OCI-M2 (cell line): ENCODE results near the gene CUEDC2.

Source experiments
- DNase-seq: peaks from one replicate; lab custom pipeline; 2025; ENCODE audit not compliant: unreplicated experiment; lab: John Stamatoyannopoulos, UW

Gene CUEDC2

DNA sequence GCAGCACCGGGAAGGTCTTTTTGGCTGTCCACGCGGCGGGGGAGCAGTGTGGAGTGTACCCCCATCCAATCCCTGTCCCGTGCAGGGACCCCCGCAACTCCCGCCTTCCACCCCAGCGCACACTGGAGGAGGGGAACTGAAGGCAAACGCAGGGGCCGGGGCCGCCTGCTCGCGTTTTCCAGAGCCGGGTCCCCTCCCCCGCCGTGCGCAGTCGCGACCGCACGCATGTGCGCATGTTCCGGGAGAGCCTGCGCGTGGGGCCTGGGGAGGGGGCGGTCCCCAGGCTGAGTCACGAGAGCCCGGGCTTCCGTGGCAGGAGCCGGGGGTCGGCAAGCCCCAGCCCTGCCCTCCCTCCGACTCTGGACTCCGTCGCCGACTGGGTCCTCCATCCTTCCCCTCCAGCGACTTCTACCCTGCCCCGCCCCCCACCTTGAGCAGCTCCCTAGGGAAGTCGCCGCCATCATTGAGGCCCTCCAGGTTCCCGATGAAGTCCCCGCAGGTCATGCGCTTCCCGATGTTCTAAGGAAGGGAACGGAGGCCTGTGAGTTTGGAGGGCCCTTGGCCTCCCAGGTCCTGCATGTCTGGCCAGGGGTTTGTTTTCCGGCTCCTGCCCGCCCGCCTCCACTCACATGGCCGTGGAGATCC is 21.8 kb downstream of the CUEDC2 start:
- no peak for DNase-seq

DNA sequence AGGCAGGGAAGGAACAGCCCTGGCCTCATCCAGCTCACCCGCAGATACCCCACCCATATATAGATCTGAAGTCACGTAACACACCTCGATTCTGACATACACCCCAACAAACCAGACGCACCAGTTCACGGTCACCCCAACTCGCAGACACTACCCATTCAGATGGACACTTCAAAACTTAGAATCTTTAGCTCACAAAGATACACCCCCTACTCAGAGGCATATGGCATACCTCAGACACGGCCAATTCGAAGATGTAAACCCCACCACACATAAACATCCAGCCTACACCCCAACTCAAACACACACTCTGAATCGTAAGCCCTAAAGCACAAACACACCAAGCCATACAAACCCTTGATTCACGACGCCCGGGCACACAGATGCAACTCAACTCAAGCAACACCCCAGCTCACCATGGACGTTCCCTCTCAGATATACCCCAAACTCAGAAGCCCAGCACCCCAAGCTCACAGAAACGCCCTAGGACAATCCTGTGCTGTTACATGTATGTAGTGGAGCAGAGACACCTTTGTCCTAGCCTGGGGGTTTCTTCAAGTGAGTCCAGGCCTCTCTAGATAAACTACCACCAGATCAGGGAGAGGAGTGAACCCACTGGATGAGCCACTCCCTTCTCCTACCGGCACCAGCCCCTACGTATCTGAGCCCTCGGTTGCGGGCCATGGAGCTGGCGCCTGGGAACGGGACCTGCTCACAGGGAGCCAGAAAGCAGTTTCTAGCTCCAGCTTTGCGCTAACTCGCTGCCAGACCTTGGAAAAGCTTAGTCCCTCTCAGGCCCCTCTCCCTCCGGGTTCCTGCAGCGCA is 22.6 kb downstream of the CUEDC2 start:
- DNase-seq: no peak

DNA sequence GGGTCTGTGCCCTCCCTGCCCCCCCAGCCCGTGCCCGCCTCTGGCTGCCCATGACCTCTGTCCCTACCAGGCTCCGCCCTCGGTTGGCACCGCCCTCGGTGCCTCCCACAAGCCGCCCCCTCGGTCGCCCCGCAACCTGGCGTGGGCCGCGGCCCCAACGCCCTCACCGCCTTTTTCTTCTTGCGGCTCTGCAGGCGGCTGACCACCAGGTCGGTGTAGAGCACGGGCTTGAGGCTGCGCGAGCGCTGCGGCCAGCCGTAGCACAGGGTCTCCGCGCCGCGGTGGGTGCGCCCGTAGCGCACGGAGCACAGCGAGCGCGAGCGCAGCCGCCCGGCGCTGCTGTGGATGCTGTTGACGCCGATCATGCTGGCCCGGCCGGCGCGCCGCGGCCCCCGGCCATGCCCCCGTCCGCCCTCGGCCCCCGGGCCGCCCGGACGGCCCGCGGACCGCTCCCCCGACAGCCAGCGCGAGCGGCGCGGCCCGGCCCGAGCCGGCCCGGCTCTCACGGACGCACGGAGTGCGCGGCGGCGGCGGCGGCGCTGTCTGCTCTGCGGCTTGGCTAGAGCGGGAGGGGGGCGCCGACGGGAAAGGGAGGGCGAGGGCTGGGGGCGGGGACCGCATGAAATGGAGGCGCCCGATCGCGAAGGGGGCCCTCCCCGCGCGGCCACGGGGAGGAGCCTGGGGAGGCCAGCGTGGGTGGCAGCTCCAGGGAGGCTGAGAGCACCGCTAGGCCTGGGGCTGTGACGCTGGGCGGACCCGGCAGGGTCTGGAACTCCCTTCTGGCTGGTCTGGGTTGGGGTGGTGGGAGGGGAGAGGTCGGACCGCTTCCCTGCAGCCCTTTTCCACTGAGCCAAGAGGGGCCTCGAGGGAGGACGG is 23.4 kb downstream of the CUEDC2 start:
- DNase-seq: no peak

- DNase-seq: no peak
Observed at GRCh38 chr10:102408131-102408727, 24.1 kb downstream of the CUEDC2 start.

DNA sequence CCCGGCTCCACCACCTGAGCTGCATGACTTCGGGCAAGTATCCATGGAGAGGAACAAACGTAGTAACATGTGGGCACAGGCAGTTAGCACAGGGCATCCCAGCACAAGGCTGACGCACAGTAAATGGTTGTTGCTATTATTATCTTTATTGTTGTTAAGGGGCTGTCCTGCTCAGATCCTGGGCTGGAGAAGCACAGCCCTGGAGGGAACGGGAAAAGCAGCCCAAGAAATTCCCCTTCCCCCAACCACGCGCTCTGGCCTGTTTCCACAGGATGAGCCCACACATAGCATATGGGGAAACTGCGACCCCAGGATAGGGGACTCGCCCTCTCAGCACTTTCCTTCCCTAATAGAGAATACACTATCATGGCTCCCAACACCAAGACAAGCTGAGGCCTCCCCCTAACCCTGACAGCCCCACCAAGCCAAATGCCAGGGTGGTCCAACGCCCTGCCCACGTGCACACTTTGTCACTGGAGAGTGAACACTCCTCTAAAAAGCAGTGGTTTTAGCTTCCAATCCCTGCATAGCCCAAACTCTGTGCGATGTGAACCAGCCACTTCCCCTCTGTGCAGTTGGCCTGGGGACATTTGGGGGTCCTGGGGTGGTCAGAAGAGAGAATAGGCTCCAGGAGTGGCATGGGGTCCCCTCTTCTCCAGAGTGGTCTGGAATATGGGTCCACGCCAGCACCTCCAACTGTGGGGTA is 24.8 kb downstream of the CUEDC2 start:
- DNase-seq: no peak

- DNase-seq: no peak
Observed at GRCh38 chr10:102406815-102407214, 25.6 kb downstream of the CUEDC2 start.

GRCh38 chr10:102405632-102406031 is 26.7 kb downstream of the CUEDC2 start:
- no peak for DNase-seq

GRCh38 chr10:102405108-102405571 is 27.2 kb downstream of the CUEDC2 start:
- no peak for DNase-seq

DNA sequence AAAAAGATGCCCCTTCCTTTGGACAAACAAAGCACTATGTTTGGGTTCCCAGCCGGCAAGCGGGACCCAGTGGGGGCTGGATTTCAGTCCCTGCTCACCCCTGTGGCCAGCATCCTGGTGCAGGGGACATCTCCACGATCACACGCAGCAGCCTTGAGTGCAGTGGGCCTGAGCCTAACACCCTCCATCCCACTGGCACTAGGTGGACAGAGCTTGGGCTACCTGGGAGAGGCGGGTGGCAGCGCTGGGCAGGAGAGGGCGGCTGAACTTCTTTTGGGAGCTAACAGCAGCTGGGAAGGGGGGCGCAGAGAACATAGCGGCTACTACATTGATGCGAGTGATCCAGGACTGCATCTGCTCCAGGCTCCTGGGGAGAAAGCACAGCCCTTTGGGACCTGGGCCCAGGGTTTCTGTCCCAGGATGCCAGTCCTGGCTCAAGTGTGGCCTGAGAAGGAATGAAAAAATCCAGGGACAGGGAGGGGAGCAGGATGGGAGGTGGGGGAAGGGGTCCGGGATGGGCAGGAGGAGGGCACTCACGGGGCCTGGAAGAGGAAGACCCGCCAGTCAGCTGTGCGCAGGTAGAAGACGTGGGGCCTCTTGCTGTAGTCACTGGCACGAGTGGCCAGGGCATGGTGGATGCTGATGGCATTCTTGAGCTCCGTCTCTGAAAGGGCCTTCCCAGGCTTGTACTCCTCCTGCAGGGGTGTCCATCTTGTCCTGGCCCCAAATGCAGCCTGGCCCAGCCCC is 27.8 kb downstream of the CUEDC2 start:
- no peak for DNase-seq

- no peak for DNase-seq
Observed at GRCh38 chr10:102403115-102403514, 29.3 kb downstream of the CUEDC2 start.

DNA sequence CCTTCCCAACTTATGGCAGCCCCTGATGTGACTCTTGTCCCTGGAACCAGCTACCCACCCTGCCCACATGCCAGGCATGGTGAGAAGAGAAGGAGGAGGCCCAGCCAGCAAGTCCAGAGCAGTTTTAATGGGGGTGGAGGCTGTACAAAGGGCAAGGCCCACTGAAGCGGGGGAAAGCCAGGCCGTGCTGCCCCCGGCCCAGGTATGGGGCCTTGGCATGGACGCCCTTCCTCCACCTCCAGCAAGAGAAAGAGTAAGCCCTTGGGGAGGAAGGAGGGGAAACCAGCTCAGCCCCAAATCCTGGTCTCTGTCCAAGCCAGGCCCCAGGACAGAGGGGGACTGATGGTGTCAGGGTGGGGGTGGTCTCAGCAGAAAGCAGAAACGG is 29.9 kb downstream of the CUEDC2 start:
- no peak for DNase-seq

- no peak for DNase-seq
Observed at GRCh38 chr10:102401735-102402511, 30.5 kb downstream of the CUEDC2 start.

DNA sequence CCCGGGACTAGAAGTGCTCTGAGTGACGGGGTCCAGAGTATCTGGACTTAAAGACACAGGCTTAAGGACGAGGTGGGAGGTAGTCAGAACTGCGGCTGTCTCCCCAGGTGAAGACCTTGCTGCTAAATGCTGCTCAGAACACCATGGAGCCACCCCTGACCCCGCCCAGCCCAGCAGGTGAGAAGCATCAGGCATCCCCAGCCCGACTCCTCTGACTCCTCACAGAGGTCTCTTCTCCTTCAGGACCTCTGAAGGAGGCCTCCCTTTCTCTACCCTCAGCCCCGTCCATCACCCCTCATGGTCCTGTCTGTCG is 31.1 kb downstream of the CUEDC2 start:
- no peak for DNase-seq

DNA sequence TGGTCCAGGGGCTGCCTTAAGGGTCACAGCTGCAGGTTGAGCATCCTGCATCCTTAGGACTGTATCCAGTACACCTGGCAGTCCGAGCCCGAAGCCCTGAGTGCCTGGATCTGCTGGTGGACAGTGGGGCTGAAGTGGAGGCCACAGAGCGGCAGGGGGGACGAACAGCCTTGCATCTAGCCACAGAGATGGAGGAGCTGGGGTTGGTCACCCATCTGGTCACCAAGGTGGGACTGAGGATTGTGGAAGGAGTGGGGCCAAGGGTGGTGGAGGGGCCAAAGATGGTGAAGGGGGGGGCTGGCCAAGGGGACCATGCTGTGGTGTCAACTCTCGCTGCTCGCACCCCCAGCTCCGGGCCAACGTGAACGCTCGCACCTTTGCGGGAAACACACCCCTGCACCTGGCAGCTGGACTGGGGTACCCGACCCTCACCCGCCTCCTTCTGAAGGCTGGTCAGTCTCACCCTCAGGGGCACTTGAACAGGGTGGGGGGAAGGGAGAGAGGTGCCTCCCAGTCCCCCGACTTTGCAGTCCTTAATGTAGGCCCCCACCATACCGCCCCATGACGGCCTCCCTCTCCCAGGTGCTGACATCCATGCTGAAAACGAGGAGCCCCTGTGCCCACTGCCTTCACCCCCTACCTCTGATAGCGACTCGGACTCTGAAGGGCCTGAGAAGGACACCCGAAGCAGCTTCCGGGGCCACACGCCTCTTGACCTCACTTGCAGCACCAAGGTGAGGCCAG is 31.6 kb downstream of the CUEDC2 start:
- DNase-seq: no peak

DNA sequence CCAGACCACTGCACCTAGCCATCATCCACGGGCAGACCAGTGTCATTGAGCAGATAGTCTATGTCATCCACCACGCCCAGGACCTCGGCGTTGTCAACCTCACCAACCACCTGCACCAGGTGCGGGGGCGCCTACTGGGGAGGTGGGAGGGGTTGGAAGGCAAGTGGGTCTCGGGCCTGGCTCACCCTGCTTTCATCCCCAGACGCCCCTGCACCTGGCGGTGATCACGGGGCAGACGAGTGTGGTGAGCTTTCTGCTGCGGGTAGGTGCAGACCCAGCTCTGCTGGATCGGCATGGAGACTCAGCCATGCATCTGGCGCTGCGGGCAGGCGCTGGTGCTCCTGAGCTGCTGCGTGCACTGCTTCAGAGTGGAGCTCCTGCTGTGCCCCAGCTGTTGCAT is 32.3 kb downstream of the CUEDC2 start:
- DNase-seq: no peak

GRCh38 chr10:102399217-102400021 is 33.0 kb downstream of the CUEDC2 start:
- DNase-seq: peak; percentile 39

GRCh38 chr10:102398172-102399020 is 34.0 kb downstream of the CUEDC2 start:
- no peak for DNase-seq
